Stimulated activated CD4-positive, alpha-beta T cell treated with anti-CD3 and anti-CD28 coated beads, Interleukin-15, amount 100 ng/mL, for 24 hours (primary cell): ENCODE measurements around the gene SLC48A1.

ENCODE experiments used
- DNase-seq: peaks from one replicate; pipeline ENCODE4 v3.0.0-alpha.2; 2020

The SLC48A1 gene

GRCh38 chr12:47744778-47745436 is 28.1 kb upstream of the SLC48A1 start:
- DNase-seq: no peak

GRCh38 chr12:47745485-47746041 is 27.5 kb upstream of the SLC48A1 start:
- DNase-seq: no peak

- no peak for DNase-seq
Measured at GRCh38 chr12:47746073-47746472, 27.0 kb upstream of the SLC48A1 start.

- DNase-seq: no peak
Measured at GRCh38 chr12:47746523-47746922, 26.5 kb upstream of the SLC48A1 start.

- DNase-seq: no peak
Measured at GRCh38 chr12:47747126-47747525, 25.9 kb upstream of the SLC48A1 start.

GRCh38 chr12:47747596-47748506 is 25.2 kb upstream of the SLC48A1 start:
- no peak for DNase-seq

GRCh38 chr12:47748507-47748828 is 24.6 kb upstream of the SLC48A1 start:
- no peak for DNase-seq

- no peak for DNase-seq
Measured at GRCh38 chr12:47748899-47749298, 24.1 kb upstream of the SLC48A1 start.

- DNase-seq: no peak
Measured at GRCh38 chr12:47750229-47750798, 22.7 kb upstream of the SLC48A1 start.

GRCh38 chr12:47750916-47751470 is 22.0 kb upstream of the SLC48A1 start:
- DNase-seq: no peak

GRCh38 chr12:47751561-47751960 is 21.5 kb upstream of the SLC48A1 start:
- DNase-seq: no peak

- no peak for DNase-seq
Measured at GRCh38 chr12:47752121-47752520, 20.9 kb upstream of the SLC48A1 start.

- DNase-seq: no peak
Measured at GRCh38 chr12:47752552-47752951, 20.5 kb upstream of the SLC48A1 start.

GRCh38 chr12:47753021-47754001 is 19.7 kb upstream of the SLC48A1 start:
- no peak for DNase-seq

- no peak for DNase-seq
Measured at GRCh38 chr12:47754126-47754525, 18.9 kb upstream of the SLC48A1 start.

- DNase-seq: no peak
Measured at GRCh38 chr12:47754881-47755280, 18.2 kb upstream of the SLC48A1 start.

GRCh38 chr12:47755655-47756562 is 17.1 kb upstream of the SLC48A1 start:
- DNase-seq: peak; percentile 64

- no peak for DNase-seq
Measured at GRCh38 chr12:47757364-47757839, 15.6 kb upstream of the SLC48A1 start.

- no peak for DNase-seq
Measured at GRCh38 chr12:47757840-47758583, 15.0 kb upstream of the SLC48A1 start.

GRCh38 chr12:47758584-47758833 is 14.5 kb upstream of the SLC48A1 start:
- DNase-seq: no peak
